Measurements from ENCODE around the gene GATM. TPM values are rescaled to one million over a fixed set of nuclear protein-coding genes. Genes with fewer than 3 reads are reported as not detected.
"Not testable (repeated sequence)": the region's sequence is repeated elsewhere in the genome, so short reads cannot be mapped to it uniquely, and the experiment has no call there.

GATM gene
- total and polyA plus RNA-seq, 2 donors: 21.8 to 83.8 TPM

DNA sequence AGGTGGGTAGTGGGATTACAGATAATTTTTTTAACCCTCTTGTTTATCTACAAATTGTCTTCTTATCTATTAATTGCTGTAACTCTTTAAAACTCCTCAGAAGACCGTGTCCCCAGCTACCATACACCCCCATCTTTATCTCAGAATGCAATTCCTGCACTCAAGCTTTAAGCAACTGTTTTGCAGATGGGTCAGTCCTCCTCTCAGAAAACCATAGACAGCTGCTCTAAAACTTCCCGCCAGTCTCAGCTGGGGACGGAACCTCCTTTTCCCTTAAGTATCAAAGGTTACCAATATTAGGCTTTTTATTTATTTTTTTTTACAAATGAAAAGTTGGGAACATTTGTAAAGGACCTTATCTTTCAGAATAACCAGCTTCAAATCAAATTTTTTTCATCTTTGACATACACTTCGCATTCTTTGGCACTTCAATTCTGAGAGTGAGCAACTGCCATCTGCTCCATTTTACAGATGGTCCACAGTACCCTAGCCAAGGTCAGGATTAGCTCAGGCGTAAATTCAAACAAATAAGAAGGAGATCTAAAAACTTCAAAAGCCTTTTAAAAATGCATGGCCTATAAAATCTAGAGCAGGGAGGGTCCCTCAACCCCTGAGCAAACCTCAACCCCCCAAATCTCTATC, 1.3 kb downstream of the GATM start:
- Histone ChIP-seq H3K4me3 (ENCODE audit: low read depth, low read length) (peak overlapping the region; percentile 54), H3K36me3 (ENCODE audit: insufficient read depth) (no peaks in the 10 kb centered on the region), H3K27ac (ENCODE audit: low read depth) (no peak overlapping the region), H3K4me1 (ENCODE audit: insufficient read depth) (no peaks in the 10 kb centered on the region)
- WGBS: 30% methylated on average over 5 of the region's 5 CpGs
- no peak for DNase-seq (ENCODE audit: extremely low spot score)

DNA sequence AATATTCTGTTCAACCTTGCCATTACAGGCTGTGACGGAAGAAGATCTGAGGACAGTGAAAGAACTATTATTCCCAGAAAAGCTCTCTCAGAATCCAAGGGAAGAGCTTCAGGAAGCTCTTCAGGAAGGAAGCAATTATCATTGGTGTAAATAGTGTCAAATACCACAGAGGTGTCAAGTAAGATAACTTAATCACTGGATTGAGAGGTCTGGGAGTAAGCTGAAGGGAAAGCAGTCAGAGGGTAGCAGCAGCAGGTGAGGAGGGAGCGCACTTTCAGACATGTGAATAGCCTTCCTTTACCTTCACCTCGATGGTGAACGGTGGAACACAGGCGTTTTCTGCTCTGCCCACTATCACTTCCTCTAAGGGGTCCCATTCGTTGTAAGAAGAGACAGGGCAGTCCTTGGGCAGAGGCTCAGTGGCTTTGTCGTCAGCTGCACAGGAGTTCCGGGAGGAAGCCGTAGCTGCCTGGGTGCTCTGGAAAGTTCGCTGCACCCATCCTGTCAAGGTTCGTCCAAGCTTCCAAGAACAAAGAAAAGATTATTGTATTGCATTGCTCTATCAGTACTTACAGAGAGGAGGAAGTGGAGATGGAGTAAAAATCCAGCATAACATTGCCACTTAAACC, 1.9 kb downstream of the GATM start:
- H3K4me1 ChIP-seq (ENCODE audit: insufficient read depth): no peaks in the 10 kb centered on the region
- DNase-seq (ENCODE audit: extremely low spot score): no peak
- H3K27ac ChIP-seq (ENCODE audit: low read depth): no peak overlapping the region
- no peaks in the 10 kb centered on the region for H3K36me3 ChIP-seq (ENCODE audit: insufficient read depth)
- 57% methylated on average over 11 of the region's 11 CpGs for WGBS
- H3K4me3 ChIP-seq (ENCODE audit: low read depth, low read length): no peak overlapping the region

DNA sequence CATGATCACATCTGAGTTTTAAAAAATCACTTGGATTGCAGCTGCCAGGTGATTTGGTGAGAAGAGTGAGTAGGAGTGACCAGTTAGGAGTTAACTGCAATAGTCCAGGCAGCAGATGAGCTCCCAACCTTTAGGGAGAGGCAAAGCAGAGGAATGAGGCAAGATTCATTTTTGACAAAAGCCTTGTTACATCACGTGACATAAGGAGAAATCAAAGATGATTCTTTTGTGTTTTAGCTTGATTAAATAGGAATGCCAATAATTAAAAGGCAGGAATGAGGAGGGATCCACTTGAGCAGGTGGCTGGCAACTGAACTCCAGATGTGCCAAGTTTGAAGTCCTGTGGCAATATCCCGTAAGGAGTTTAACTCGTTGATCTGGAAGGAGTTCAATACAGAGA, 2.5 kb downstream of the GATM start:
- Histone ChIP-seq H3K4me3 (ENCODE audit: low read depth, low read length) (no peak overlapping the region), H3K27ac (ENCODE audit: low read depth) (no peak overlapping the region), H3K36me3 (ENCODE audit: insufficient read depth) (no peaks in the 10 kb centered on the region), H3K4me1 (ENCODE audit: insufficient read depth) (no peaks in the 10 kb centered on the region)
- no peak for DNase-seq (ENCODE audit: extremely low spot score)
- WGBS: 72% methylated on average over 3 of the region's 3 CpGs

DNA sequence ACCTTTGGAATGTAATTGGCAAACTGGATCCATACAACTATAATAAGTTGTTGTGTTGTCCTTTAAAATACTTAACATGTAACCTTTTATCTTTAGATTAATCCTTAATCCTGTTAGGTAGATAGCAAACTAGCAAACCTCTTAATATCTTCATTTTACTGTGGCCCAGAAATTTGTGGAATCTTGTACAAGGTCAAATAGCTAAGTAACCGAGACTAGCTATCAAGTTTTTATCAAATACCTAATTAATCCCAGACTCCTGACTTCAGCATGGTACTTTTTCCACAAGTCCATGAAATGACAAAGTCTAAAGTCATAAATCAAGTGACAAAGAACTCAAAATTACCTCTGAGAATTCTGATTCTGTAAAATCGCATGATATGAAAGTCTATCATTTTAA, 4.4 kb downstream of the GATM start:
- H3K4me3 ChIP-seq (ENCODE audit: low read depth, low read length): no peak overlapping the region
- no peaks in the 10 kb centered on the region for H3K36me3 ChIP-seq (ENCODE audit: insufficient read depth)
- H3K27ac ChIP-seq (ENCODE audit: low read depth): no peak overlapping the region
- H3K4me1 ChIP-seq (ENCODE audit: insufficient read depth): no peaks in the 10 kb centered on the region
- WGBS: 84% methylated on average over 2 of the region's 2 CpGs
- no peak for DNase-seq (ENCODE audit: extremely low spot score)

DNA sequence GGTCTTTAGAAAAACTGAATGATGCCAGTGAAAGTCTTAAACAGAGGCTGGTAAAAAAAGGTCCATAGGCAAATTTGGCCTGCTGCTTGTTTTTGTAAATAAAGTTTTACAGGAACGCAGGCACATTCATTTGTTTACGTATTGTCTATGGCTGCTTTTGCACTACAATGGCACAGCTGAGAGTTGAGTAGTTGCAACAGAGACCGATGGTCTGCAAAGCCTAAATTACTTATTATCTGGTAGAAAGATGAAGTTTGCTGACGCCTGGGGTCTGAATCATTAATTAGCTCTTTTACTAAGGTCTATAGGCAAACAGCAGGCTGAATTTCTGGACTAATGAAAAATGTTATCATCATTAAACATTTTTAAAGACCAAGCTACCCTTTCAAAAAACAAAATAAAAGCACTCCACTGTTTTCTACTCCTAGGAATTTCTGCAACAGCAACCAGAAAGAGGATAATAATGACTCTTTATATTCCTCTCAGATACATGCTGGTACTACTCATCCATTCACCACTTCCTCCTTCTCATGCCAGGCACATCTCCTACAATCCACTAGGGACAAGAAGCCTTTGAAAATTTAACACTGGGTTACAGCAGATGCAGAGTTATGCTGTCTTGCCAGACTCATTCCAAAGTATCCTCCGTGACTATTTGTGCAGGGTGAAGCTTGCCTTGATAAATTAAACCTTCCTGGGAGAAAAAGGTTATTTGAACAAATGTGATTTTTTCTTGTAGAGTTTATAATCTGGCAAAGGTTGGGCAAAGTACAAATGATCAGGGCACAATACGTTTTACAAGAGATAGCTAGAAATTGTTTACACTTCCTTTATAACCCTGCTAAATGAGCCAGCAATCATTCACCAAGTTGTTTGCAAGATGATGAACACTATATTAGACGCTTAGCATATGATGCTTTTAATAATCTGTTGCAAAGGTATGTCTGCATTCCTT, 6.0 kb downstream of the GATM start:
- Histone ChIP-seq H3K4me1 (ENCODE audit: insufficient read depth) (no peaks in the 10 kb centered on the region), H3K36me3 (ENCODE audit: insufficient read depth) (no peaks in the 10 kb centered on the region), H3K27ac (ENCODE audit: low read depth) (no peak overlapping the region), H3K4me3 (ENCODE audit: low read depth, low read length) (no peak overlapping the region)
- 59% methylated on average over 7 of the region's 7 CpGs for WGBS
- no peak for DNase-seq (ENCODE audit: extremely low spot score)

DNA sequence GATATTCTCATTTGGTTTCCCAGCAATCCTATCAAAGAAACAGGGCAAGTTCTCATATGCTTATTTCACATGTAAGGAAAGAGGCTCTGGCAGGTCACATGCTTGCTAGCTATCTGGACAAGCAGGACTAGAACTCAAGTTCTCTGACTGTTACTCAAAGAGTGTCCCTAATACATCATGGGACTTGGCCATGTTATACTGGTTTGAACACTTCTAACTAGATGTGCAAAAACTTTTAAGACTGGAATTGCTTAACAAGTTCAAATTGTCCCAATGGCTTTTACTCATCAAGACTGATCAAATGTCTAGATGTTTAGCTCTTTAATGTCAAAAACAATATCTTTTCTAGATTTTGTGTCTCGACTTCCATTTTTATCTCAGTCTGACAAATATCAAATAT, 6.8 kb downstream of the GATM start:
- Histone ChIP-seq H3K4me3 (ENCODE audit: low read depth, low read length) (no peak overlapping the region), H3K27ac (ENCODE audit: low read depth) (no peak overlapping the region), H3K36me3 (ENCODE audit: insufficient read depth) (no peaks in the 10 kb centered on the region), H3K4me1 (ENCODE audit: insufficient read depth) (no peaks in the 10 kb centered on the region)
- 92% methylated on average over 1 of the region's 1 CpG for WGBS
- no peak for DNase-seq (ENCODE audit: extremely low spot score)

DNA sequence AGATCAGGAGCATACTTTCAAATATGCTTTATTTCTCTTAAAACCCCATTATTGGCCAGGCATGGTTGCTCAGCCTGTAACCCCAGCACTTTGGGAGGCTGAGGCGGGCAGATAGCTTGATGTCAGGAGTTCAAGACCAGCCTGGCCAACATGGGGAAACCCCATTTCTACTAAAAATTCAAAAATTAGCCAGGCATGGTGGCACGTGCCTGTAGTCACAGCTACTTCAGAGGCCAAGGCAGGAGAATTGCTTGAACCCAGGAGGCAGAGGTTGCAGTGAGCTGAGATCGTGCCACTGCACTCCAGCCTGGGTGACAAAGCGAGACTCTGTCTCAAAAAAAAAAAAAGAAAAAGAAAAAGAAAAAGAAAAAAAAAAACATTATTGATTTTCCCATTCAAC, 8.3 kb downstream of the GATM start:
- H3K4me1 ChIP-seq (ENCODE audit: insufficient read depth): not testable (repeated sequence)

DNA sequence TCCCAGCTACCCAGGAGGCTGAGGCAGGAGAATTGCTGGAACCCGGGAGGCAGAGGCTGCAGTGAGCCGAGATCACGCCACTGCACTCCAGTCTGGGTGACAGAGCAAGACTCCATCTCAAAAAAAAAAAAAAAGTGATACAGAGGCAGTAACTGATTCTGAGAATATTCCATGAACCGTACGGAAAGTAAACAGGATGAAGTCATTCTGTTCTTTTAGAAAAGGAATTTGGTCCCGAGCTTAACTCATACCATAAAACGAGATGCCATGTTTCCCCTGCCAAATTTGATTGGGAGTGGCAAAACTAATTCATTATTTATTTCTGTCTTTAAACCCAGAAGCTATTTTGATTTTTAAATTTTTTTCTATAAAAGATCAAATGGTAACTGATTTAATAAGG, 11.1 kb downstream of the GATM start:
- 49% methylated on average over 7 of the region's 7 CpGs for WGBS
- not testable (repeated sequence) for H3K36me3 ChIP-seq (ENCODE audit: insufficient read depth)

More for the DNA sequence above, 8.3 kb downstream of the GATM start:
- H3K36me3 ChIP-seq (ENCODE audit: insufficient read depth); DNase-seq (ENCODE audit: extremely low spot score); H3K4me3 ChIP-seq (ENCODE audit: low read depth, low read length); H3K27ac ChIP-seq (ENCODE audit: low read depth): not testable (repeated sequence)
- WGBS: 96% methylated on average over 4 of the region's 4 CpGs

DNA sequence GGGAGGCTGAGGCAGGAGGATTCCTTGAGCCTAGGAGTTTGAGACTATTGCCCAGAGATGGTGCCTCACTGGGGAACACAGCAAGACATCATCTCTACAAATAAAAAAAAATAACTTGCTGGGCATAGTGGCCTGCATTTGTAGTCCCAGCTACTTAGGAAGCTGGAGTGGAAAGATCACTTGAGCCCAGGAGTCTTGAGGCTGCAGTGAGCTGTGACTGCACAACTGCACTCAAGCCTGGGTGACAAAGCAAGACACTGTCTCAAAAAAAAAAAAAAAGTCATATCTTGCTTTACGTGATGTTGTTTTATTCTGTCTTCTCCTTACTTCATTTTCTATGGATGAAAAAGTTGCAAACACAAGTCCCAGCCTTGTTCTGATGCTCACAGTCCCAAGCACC, 14.1 kb downstream of the GATM start:
- Histone ChIP-seq H3K27ac (ENCODE audit: low read depth) (no peak overlapping the region), H3K36me3 (ENCODE audit: insufficient read depth) (peaks cover 3% of the 10 kb centered on the region), H3K4me1 (ENCODE audit: insufficient read depth) (no peaks in the 10 kb centered on the region), H3K4me3 (ENCODE audit: low read depth, low read length) (no peak overlapping the region)
- no peak for DNase-seq (ENCODE audit: extremely low spot score)
- 85% methylated on average over 1 of the region's 1 CpG for WGBS

More for the DNA sequence above, 11.1 kb downstream of the GATM start:
- H3K4me1 ChIP-seq (ENCODE audit: insufficient read depth); DNase-seq (ENCODE audit: extremely low spot score); H3K4me3 ChIP-seq (ENCODE audit: low read depth, low read length); H3K27ac ChIP-seq (ENCODE audit: low read depth): not testable (repeated sequence)

DNA sequence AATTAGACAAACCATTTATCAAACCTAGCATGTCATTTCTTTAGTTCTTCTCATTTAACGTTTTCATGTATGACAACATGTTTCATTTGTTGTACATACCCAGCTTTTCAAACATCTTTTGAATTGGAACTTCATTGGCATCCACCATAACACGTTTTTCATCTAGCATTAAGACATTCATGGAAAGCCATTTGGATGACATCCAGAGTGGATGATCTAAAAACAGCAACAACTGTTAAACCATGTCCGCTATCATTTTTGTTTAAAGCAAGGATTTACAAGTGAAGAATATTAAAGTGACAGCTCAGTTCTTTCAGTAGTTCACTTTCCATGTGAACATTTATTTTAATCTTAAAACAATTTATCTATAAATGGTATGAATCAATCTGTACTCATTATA, 14.5 kb downstream of the GATM start:
- no peaks in the 10 kb centered on the region for H3K4me1 ChIP-seq (ENCODE audit: insufficient read depth)
- H3K27ac ChIP-seq (ENCODE audit: low read depth): no peak overlapping the region
- DNase-seq (ENCODE audit: extremely low spot score): no peak
- H3K4me3 ChIP-seq (ENCODE audit: low read depth, low read length): no peak overlapping the region
- 32% methylated on average over 3 of the region's 3 CpGs for WGBS
- H3K36me3 ChIP-seq (ENCODE audit: insufficient read depth): peaks cover 3% of the 10 kb centered on the region

DNA sequence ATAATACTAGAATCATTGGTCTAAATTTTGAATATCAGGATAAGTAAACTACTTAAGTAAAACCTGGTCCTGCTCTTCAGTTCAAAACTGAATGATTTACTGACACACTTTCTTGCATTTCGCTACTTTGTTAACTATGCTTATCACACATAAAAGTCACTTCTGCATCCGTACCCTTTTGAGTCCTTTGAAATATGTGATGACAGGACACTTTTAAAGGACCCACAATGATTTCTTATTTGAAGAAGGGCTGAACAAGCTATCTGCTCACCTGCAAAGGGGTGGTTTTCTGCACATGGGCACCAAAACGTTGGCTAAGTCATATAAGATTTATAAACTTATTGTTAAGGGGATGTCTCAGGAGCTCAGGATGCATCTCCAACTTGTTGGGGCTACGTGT, 15.0 kb downstream of the GATM start:
- peaks cover 3% of the 10 kb centered on the region for H3K36me3 ChIP-seq (ENCODE audit: insufficient read depth)
- DNase-seq (ENCODE audit: extremely low spot score): no peak

DNA sequence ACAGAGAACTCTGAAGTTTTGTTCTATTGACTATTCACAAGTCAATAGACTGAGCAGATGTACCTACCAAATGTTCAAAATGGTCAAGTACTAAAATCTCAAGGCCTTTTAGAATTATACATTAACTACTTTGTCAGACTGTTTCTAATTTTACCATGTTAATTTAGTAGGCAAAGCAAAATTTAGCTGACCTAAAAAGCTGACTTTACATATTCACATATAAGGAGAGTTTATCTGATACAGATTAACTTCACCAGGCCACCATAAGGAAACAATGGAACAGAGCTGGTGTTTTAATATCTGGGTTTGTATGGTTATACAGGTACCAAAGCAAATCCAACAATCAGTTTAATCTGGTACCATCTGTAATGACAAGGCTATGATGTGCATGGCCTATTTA, 15.9 kb downstream of the GATM start:
- Histone ChIP-seq H3K4me3 (ENCODE audit: low read depth, low read length) (no peak overlapping the region), H3K36me3 (ENCODE audit: insufficient read depth) (peaks cover 3% of the 10 kb centered on the region), H3K27ac (ENCODE audit: low read depth) (no peak overlapping the region), H3K4me1 (ENCODE audit: insufficient read depth) (no peaks in the 10 kb centered on the region)
- no peak for DNase-seq (ENCODE audit: extremely low spot score)

More for the DNA sequence above, 15.0 kb downstream of the GATM start:
- no peak overlapping the region for H3K4me3 ChIP-seq (ENCODE audit: low read depth, low read length)
- WGBS: 72% methylated on average over 4 of the region's 4 CpGs
- H3K4me1 ChIP-seq (ENCODE audit: insufficient read depth): no peaks in the 10 kb centered on the region
- H3K27ac ChIP-seq (ENCODE audit: low read depth): no peak overlapping the region

DNA sequence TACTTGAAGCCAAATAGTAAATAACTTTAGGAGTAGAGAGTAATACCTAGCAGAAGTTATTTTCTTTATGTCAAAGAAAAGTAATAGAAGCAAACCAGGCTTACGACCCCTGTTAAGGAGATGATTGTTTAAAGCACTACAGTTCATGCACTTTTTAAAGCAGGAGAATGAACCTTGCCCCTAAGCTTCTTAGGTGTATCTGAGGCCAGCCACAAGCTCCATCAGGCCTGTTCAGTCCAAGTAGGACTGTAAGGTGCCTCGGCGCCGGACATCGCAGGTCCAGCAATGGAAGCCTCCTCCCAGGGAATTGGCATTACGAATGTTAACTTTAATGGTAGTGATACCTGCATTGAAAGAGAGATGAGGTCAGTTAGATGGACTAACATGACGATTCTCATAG, 16.5 kb downstream of the GATM start:
- no peak for DNase-seq (ENCODE audit: extremely low spot score)
- peaks cover 3% of the 10 kb centered on the region for H3K36me3 ChIP-seq (ENCODE audit: insufficient read depth)
- H3K4me1 ChIP-seq (ENCODE audit: insufficient read depth): no peaks in the 10 kb centered on the region
- H3K4me3 ChIP-seq (ENCODE audit: low read depth, low read length): no peak overlapping the region
- 92% methylated on average over 7 of the region's 7 CpGs for WGBS
- H3K27ac ChIP-seq (ENCODE audit: low read depth): no peak overlapping the region

DNA sequence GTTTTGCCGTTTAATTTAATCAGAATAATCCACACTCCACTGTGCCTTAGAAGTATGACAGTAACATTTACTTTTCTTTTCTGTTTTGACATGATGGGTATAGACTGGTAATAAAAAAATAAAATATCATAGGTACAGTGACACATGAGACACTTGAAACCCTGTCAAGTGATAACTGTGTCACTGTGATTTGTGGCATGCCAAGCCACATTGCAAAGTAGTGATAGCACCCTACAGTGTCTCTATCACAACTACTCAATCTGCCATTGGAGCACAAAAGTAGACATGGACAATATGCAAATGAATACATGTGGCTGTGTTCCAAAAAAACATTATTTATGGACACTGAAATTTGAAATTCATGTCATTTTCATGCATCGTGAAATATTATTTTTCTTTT, 22.5 kb downstream of the GATM start:
- H3K27ac ChIP-seq (ENCODE audit: low read depth): no peak overlapping the region
- no peak for DNase-seq (ENCODE audit: extremely low spot score)
- no peaks in the 10 kb centered on the region for H3K36me3 ChIP-seq (ENCODE audit: insufficient read depth)
- WGBS: 90% methylated on average over 2 of the region's 2 CpGs
- H3K4me3 ChIP-seq (ENCODE audit: low read depth, low read length): no peak overlapping the region
- no peaks in the 10 kb centered on the region for H3K4me1 ChIP-seq (ENCODE audit: insufficient read depth)
